Small intestine (tissue), 7 donors: ENCODE results near the gene MPPED2. TPM values are rescaled to one million over a fixed set of nuclear protein-coding genes. Genes with fewer than 3 reads are reported as not detected.

Source experiments
- DNase-seq, 2 donors: peaks; one replicate each; pipeline versions ENCODE4 v3.0.0 to v3.0.0-alpha.2; 2013
- FAIRE-seq: peaks from 2 replicates; lab custom pipeline; 2012; peaks lifted over from hg19 to GRCh38; lab: Jason Lieb, UNC
- H3K27ac ChIP-seq, 3 donors: one replicate each; pipeline ENCODE4 v1.5.1; 2013; ENCODE audit warnings: low read length in 2 of 3, mild to moderate bottlenecking in 2 of 3, control low read depth in 1 of 3, inconsistent platforms in 1 of 3, low read depth in 1 of 3, moderate library complexity in 1 of 3
- H3K27me3 ChIP-seq, 3 donors: one replicate each; pipeline ENCODE4 v1.6.1; 2013; ENCODE audit warnings: low read length in 3 of 3, inconsistent platforms in 1 of 3; ENCODE audit not compliant: control insufficient read depth in 3 of 3, insufficient read depth in 3 of 3
- H3K36me3 ChIP-seq, 3 donors: one replicate each; pipeline ENCODE4 v1.6.1; 2013; ENCODE audit warnings: low read length in 3 of 3, inconsistent platforms in 1 of 3, low read depth in 1 of 3, mild to moderate bottlenecking in 1 of 3, moderate library complexity in 1 of 3; ENCODE audit not compliant: control insufficient read depth in 3 of 3, insufficient read depth in 2 of 3
- H3K4me1 ChIP-seq, 3 donors: one replicate each; pipeline ENCODE4 v1.6.1; 2013; ENCODE audit warnings: low read length in 2 of 3, inconsistent platforms in 1 of 3, low read depth in 1 of 3, mild to moderate bottlenecking in 1 of 3, moderate library complexity in 1 of 3; ENCODE audit not compliant: control insufficient read depth in 3 of 3, insufficient read depth in 2 of 3
- H3K4me3 ChIP-seq, 3 donors: one replicate each; pipeline ENCODE4 v1.5.1; 2013; ENCODE audit warnings: low read length in 3 of 3, control low read depth in 1 of 3, inconsistent platforms in 1 of 3, low read depth in 1 of 3, mild to moderate bottlenecking in 1 of 3, moderate library complexity in 1 of 3
- H3K9me3 ChIP-seq, 2 donors: one replicate each; pipeline ENCODE4 v1.6.1; 2013; ENCODE audit warnings: low read depth in 1 of 2, low read length in 1 of 2; ENCODE audit not compliant: control insufficient read depth in 2 of 2, insufficient read depth in 1 of 2
- WGBS, 3 donors: extraction: QIAGEN DNeasy Blood & Tissue Kit; methylation state at CpG; one replicate each; pipeline ENCODE4 v1.1.7; 2013; 5-methylcytosine and 5-hydroxymethylcytosine counted together
- polyA plus RNA-seq, 4 donors: library from polyadenylated mRNA; stranded (reverse) in 3 of 4; unstranded in 1 of 4; fragments of 200-250 nt in 3 of 4; fragments of 120-200 nt in 1 of 4; gene quantifications; one replicate each; pipeline versions ENCODE4 v1.2.1 to v1.2.3, GENCODE V29; 2013
- donor health status: healthy with polysubstance abuse.
- donor health status: control.
- donor health status: control.
- donor health status: Bipolar disorder and iron deficiency.
- donor health status: healthy.

Gene MPPED2
- polyA plus RNA-seq, 4 donors: 0.84 to 1.1 TPM; not detected in 2

DNA sequence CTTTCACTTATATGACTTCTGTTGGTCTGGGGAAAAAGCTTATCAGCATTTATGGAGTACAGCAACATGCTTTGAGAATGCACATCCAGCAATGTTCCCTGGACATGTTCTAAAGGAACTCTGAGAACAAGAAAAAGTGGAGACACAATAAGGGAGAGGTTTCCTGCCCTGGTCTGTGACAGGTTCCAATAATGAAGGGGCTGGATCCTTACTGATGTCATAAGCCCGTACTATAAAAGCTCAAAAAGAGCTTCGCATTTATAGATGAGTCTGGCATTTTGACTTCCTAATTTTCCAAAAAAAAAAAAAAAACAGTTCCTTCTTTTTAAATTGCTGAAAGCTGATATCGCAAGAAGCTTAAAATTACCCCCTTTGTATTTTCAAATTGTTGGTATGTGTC, 129.1 kb downstream of the MPPED2 start:
- no peaks in the 10 kb centered on the region for H3K4me1 ChIP-seq
- FAIRE-seq (no peak), DNase-seq (no peak)
- no peaks in the 10 kb centered on the region for H3K9me3 ChIP-seq
- no peak overlapping the region for H3K27ac ChIP-seq
- no peak overlapping the region for H3K4me3 ChIP-seq
- H3K36me3 ChIP-seq: no peaks in the 10 kb centered on the region
- peaks cover 0 to 2% (median 0%) of the 10 kb centered on the region in 3 donors for H3K27me3 ChIP-seq
- WGBS, 3 donors: 80 to 93% (median 89%) methylated on average over 3 of the region's 3 CpGs

DNA sequence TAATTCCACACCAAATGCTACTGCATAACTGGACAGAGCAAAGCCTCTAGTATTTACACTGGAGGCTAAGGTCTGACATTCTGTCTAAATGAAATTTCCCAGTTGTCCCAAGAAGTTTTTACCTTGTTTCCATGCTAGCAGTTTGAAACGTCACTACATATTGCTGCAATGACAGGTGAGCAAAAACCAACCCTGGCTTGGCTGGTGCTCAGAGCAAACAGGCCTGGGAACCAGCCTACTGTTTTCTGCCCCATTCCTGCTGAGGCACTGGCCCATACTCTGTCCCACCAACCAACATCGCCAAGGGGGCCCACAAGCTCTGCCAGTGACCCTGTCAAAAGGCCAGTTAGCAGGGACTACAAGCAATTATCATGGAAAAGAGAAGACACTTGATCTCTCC, 131.1 kb downstream of the MPPED2 start:
- Histone ChIP-seq H3K4me1 (no peaks in the 10 kb centered on the region), H3K4me3 (no peak overlapping the region), H3K9me3 (no peaks in the 10 kb centered on the region), H3K27ac (no peak overlapping the region), H3K27me3 (peaks cover 0 to 2% (median 0%) of the 10 kb centered on the region in 3 donors), H3K36me3 (no peaks in the 10 kb centered on the region)
- no peak for FAIRE-seq
- DNase-seq: no peak
- WGBS, 3 donors: 73 to 89% (median 85%) methylated on average over 2 of the region's 2 CpGs

DNA sequence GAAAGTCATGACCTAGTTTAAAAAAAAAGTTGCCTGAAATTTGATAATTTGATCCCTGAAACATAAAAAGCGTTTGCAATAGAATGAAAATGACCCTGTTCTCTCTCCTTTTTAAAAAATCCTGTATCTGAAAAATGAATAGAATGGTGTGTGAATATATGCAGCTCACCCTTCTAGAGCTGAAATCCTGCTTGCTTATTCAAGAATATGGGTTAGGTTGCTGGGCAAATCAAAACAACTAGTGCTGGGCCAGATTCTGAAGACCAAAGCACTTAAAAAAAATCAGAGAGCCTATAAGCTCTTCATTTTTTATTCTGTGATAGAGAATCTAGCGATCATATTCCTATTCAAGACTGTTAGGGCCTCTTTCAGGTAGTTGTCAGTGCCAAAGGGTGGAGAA, 131.6 kb downstream of the MPPED2 start:
- Histone ChIP-seq H3K4me1 (no peaks in the 10 kb centered on the region), H3K9me3 (no peaks in the 10 kb centered on the region), H3K27ac (no peak overlapping the region), H3K27me3 (peaks cover 0 to 2% (median 0%) of the 10 kb centered on the region in 3 donors), H3K36me3 (no peaks in the 10 kb centered on the region), H3K4me3 (no peak overlapping the region)
- WGBS, 3 donors: 68 to 83% (median 71%) methylated on average over 2 of the region's 2 CpGs
- FAIRE-seq (no peak), DNase-seq (no peak)

DNA sequence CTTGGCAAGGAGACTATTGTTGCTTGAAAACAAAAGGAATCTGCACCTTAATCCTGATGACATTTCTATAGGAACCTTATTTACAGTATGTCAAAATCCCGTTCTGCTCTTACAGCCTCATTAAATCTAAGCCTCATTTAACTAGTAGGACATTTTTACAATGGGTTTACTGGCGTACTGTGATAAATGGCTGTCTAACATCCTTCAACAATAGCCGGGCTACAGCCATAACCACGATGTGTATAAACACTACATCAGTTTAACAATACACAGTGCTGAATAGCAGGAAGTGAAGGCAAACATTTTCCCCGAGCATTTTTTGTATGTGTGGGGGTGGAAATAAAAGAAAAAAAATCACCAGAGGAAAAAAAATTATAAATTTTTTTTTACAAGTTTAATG, 132.0 kb downstream of the MPPED2 start:
- no peaks in the 10 kb centered on the region for H3K9me3 ChIP-seq
- H3K4me3 ChIP-seq: no peak overlapping the region
- WGBS, 3 donors: 32 to 39% (median 35%) methylated on average over 5 of the region's 5 CpGs
- no peaks in the 10 kb centered on the region for H3K4me1 ChIP-seq
- DNase-seq (no peak), FAIRE-seq (no peak)
- no peak overlapping the region for H3K27ac ChIP-seq
- no peaks in the 10 kb centered on the region for H3K36me3 ChIP-seq
- H3K27me3 ChIP-seq: peaks cover 0 to 2% (median 0%) of the 10 kb centered on the region in 3 donors

DNA sequence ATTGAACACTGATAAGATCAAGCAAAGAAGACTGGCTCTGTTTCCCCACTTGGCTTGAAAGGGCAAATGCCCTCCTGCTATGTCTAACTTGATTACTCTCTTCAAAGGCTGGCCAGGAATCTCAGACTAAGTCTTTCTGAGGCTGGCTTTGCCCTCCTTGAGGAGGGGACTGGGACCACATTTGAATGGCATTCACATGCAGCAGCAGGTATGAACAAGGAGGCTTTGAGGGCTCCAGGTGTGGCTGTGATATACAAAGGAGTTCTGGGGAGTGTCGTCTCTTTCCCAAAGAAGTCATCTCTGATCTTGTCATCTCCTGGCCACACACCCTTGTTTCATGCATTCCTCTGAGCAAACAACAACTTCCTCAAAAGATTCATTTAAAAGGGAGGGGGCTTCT, 132.4 kb downstream of the MPPED2 start:
- no peak overlapping the region for H3K4me3 ChIP-seq
- H3K27ac ChIP-seq: no peak overlapping the region
- no peaks in the 10 kb centered on the region for H3K4me1 ChIP-seq
- DNase-seq (no peak), FAIRE-seq (no peak)
- 80 to 96% (median 89%) methylated on average over 1 of the region's 1 CpG for WGBS, 3 donors
- H3K9me3 ChIP-seq: no peaks in the 10 kb centered on the region
- peaks cover 0 to 2% (median 0%) of the 10 kb centered on the region in 3 donors for H3K27me3 ChIP-seq
- H3K36me3 ChIP-seq: no peaks in the 10 kb centered on the region

DNA sequence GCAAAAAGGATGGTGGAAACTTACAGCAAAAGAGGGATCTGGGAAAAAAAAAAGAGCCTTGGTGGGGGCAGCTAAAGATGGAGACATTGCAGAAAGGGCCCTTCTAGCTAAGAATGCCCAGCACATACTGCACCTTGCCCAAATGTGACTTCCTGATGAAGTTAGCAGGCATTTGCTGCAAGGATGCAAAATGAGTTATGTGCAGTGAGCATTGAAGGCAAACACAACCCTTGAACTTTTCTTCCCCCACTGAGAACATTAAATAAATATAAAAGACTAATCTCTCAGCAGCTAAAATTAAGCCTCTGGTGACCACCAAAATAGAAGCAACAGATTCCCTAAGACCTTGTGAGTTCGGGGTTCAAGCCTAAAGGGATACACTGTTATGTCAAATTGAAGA, 133.3 kb downstream of the MPPED2 start:
- no peak overlapping the region for H3K27ac ChIP-seq
- DNase-seq: no peak
- no peaks in the 10 kb centered on the region for H3K36me3 ChIP-seq
- 58 to 72% (median 68%) methylated on average over 1 of the region's 1 CpG for WGBS, 3 donors
- no peak overlapping the region for H3K4me3 ChIP-seq
- H3K4me1 ChIP-seq: no peaks in the 10 kb centered on the region
- FAIRE-seq: no peak
- H3K9me3 ChIP-seq: no peaks in the 10 kb centered on the region
- H3K27me3 ChIP-seq: peaks cover 0 to 2% (median 0%) of the 10 kb centered on the region in 3 donors

DNA sequence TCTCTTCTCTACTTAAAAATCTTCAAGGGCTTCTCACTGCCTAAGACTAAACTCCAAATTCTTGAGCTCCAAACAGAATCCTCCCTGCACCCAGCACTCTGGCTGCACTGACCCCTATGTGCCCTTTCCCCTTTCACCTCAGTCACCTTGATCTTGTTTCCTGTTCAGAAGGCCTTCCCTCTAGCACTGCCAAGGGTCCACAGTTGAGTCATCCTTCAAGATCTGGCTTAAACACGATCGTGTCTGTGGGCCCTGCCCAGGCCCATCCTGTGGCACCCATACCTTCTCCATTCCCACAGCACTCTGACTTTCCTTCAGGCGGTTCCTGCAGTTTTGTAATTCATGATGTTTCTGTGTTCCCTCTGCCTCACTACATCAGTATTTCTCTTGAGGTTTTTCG, 134.0 kb downstream of the MPPED2 start:
- H3K36me3 ChIP-seq: no peaks in the 10 kb centered on the region
- FAIRE-seq: no peak
- no peak for DNase-seq
- 52 to 60% (median 55%) methylated on average over 4 of the region's 4 CpGs for WGBS, 3 donors
- peaks cover 0 to 5% (median 0%) of the 10 kb centered on the region in 3 donors for H3K27me3 ChIP-seq
- no peaks in the 10 kb centered on the region for H3K9me3 ChIP-seq
- no peak overlapping the region for H3K4me3 ChIP-seq
- H3K27ac ChIP-seq: no peak overlapping the region
- H3K4me1 ChIP-seq: no peaks in the 10 kb centered on the region

DNA sequence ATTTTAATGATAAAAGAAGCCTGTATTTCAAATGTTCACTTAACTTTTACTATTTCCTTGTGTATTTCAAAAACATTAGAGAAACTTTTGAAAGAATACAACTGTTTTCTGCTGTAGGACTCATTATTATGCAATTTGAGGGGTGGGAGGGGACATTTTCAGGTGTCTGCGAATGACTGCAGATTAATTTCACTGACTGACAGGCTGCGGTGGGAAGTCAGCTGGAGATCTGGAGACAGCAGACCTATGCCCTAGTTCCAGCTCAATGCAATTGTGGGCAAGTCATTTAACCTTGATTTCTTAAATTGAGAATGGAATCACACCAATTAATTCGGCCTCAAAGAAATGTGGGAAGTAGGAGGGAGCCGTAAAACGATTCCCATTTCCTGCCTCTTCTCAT, 134.5 kb downstream of the MPPED2 start:
- H3K4me3 ChIP-seq: no peak overlapping the region
- H3K36me3 ChIP-seq: no peaks in the 10 kb centered on the region
- no peaks in the 10 kb centered on the region for H3K9me3 ChIP-seq
- FAIRE-seq: no peak
- DNase-seq: no peak
- no peaks in the 10 kb centered on the region for H3K4me1 ChIP-seq
- H3K27me3 ChIP-seq: peaks cover 0 to 5% (median 0%) of the 10 kb centered on the region in 3 donors
- WGBS, 3 donors: 50 to 81% (median 74%) methylated on average over 5 of the region's 5 CpGs
- H3K27ac ChIP-seq: no peak overlapping the region

DNA sequence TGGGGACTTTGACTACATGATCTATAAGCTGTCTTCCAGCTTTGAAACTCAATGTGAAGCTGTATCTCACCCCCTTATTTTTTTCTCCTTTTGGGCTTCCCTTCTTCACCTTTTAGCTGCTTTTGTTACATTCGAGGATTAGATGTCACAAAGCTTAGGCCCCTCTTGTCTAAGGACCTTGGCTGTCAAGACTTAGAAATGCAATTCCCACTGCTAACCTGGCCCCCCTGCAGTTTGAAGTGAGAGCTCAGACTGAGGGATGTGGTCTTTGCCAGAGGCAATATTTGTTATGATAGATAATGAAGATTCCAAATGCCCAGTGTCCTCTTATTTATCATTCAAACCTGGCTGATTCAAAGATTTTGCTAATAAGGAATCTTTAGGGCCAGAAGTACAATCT, 135.0 kb downstream of the MPPED2 start:
- no peak overlapping the region for H3K4me3 ChIP-seq
- WGBS, 3 donors: 48 to 60% (median 59%) methylated on average over 1 of the region's 1 CpG
- no peak for DNase-seq
- H3K9me3 ChIP-seq: no peaks in the 10 kb centered on the region
- peaks cover 0 to 5% (median 0%) of the 10 kb centered on the region in 3 donors for H3K27me3 ChIP-seq
- no peak for FAIRE-seq
- H3K36me3 ChIP-seq: no peaks in the 10 kb centered on the region
- H3K4me1 ChIP-seq: no peaks in the 10 kb centered on the region
- no peak overlapping the region for H3K27ac ChIP-seq
